DOHH2 (cell line): Measurements from ENCODE around the gene ZIC4.

ENCODE experiments used
- H3F3A ChIP-seq: fragments of 200-600 bp; sonication (generic), shearing (Covaris generic); 2 replicates; pipeline ENCODE4 v1.6.0; 2016; ENCODE audit warnings: antibody characterized with exemption, mild to moderate bottlenecking; ENCODE audit not compliant: control insufficient read depth, insufficient read depth
- H3K27ac ChIP-seq: fragments of 200-600 bp; sonication (generic); 2 replicates; pipeline ENCODE4 v1.5.1; 2014; ENCODE audit warnings: low read depth, mild to moderate bottlenecking, low read length, moderate library complexity
- H3K27me3 ChIP-seq: fragments of 200-600 bp; sonication (generic); 2 replicates; pipeline ENCODE4 v1.6.1; 2014; ENCODE audit warnings: mild to moderate bottlenecking, low read length, mixed read lengths; ENCODE audit not compliant: control insufficient read depth
- H3K36me3 ChIP-seq: fragments of 200-600 bp; sonication (generic); 2 replicates; pipeline ENCODE4 v1.6.1; 2014; ENCODE audit warnings: mild to moderate bottlenecking, low read length, moderate library complexity, mixed read lengths; ENCODE audit not compliant: control insufficient read depth
- H3K4me1 ChIP-seq: fragments of 200-600 bp; sonication (generic); 2 replicates; pipeline ENCODE4 v1.6.1; 2014; ENCODE audit warnings: mild to moderate bottlenecking, low read length, mixed read lengths; ENCODE audit not compliant: control insufficient read depth
- H3K4me2 ChIP-seq: fragments of 200-600 bp; sonication (generic); 2 replicates; pipeline ENCODE4 v1.6.0; 2014; ENCODE audit warnings: mild to moderate bottlenecking, low read length, moderate library complexity
- H3K4me3 ChIP-seq: fragments of 200-600 bp; sonication (generic); 2 replicates; pipeline ENCODE4 v1.5.1; 2014; ENCODE audit warnings: mild to moderate bottlenecking, low read length, mixed read lengths
- H3K79me2 ChIP-seq: fragments of 200-600 bp; sonication (generic); 2 replicates; pipeline ENCODE4 v1.6.1; 2014; ENCODE audit warnings: mild to moderate bottlenecking, low read length, mixed read lengths; ENCODE audit not compliant: control insufficient read depth
- H3K9me2 ChIP-seq: fragments of 200-600 bp; sonication (generic); replicated peaks from 2 replicates; pipeline ENCODE4 v1.6.1; 2014; ENCODE audit warnings: mild to moderate bottlenecking, low read length, mixed read lengths; ENCODE audit not compliant: control insufficient read depth
- H3K9me3 ChIP-seq: fragments of 200-600 bp; sonication (generic); 2 replicates; pipeline ENCODE4 v1.6.1; 2014; ENCODE audit warnings: antibody characterized with exemption, low read length, mixed read lengths; ENCODE audit not compliant: control insufficient read depth, insufficient read depth
- H4K20me1 ChIP-seq: fragments of 200-600 bp; sonication (generic); 2 replicates; pipeline ENCODE4 v1.6.0; 2014; ENCODE audit warnings: low read depth, mild to moderate bottlenecking, antibody characterized with exemption, low read length, moderate library complexity; ENCODE audit not compliant: control insufficient read depth, insufficient read depth
- EZH2phosphoT487 ChIP-seq: fragments of 200-600 bp; sonication (generic); IDR thresholded peaks from 2 replicates; pipeline ENCODE4 v1.6.1; 2017; ENCODE audit warnings: borderline replicate concordance, mild to moderate bottlenecking, antibody characterized with exemption, low read length, moderate library complexity, mixed read lengths
- TF ChIP-seq, protein P1 (sequence below): fragments of 200-600 bp; sonication (generic); IDR thresholded peaks from one replicate; pipeline ENCODE4 v1.5.1; 2014; ENCODE audit warnings: antibody characterized with exemption, mild to moderate bottlenecking, low read depth, low read length; ENCODE audit not compliant: poor library complexity, severe bottlenecking

Gene ZIC4

DNA sequence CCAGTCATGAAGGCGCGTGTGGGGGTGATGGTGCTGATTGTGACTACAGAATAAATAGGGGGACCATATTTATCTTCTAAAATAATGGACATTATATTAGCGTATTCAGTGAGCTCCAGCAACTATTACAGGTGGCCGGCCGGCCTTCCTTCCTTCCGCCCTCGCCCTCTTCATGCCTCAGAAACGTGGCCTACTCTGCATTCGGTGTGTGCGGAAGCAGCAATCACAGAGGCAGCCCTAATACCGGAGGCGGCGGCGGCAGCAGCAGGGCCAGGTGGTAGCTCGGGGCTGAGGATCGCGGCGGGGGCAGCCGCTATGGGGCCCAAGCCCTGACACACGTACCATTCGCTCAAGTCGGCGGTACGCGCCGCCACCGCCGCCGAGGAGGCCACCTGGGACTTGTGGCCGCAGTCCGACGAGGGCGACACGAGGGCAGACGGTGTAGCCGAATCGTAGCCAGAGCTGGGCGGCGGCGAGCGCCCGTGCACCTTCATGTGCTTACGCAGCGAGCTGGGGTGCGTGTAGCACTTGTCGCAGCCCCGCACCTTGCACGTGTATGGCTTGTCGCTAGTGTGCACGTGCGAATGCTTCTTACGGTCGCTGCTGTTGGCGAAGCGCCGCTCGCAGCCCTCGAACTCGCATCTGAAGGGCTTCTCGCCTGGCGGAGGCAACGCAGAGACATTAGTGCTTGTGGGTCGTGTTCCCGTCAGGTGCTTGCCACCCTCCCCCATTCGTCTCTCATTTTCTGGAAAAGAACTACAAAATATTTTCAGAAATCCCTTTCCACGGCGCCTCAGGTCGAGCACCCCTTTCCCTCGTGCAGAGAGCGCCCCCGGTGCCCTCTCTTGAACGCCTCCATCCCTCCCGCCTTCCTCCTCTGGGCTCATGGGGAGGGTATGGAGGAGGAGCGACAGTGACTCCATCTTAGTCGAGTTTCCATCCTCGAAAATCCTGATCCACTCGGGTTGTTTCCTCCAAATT lies 15.5 kb downstream of the ZIC4 start:
- H4K20me1 ChIP-seq, result no peaks in the 10 kb centered on the region
- no peak overlapping the region for H3K4me2 ChIP-seq
- H3K9me2 ChIP-seq, result no peaks in the 10 kb centered on the region
- H3K4me3 ChIP-seq, result no peak overlapping the region
- H3K9me3 ChIP-seq, result peaks cover 1% of the 10 kb centered on the region
- TF ChIP-seq, protein P1, sequence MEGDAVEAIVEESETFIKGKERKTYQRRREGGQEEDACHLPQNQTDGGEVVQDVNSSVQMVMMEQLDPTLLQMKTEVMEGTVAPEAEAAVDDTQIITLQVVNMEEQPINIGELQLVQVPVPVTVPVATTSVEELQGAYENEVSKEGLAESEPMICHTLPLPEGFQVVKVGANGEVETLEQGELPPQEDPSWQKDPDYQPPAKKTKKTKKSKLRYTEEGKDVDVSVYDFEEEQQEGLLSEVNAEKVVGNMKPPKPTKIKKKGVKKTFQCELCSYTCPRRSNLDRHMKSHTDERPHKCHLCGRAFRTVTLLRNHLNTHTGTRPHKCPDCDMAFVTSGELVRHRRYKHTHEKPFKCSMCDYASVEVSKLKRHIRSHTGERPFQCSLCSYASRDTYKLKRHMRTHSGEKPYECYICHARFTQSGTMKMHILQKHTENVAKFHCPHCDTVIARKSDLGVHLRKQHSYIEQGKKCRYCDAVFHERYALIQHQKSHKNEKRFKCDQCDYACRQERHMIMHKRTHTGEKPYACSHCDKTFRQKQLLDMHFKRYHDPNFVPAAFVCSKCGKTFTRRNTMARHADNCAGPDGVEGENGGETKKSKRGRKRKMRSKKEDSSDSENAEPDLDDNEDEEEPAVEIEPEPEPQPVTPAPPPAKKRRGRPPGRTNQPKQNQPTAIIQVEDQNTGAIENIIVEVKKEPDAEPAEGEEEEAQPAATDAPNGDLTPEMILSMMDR, result no peak
- no peak for TF ChIP-seq EZH2phosphoT487
- H3K4me1 ChIP-seq, result no peaks in the 10 kb centered on the region
- H3K27ac ChIP-seq, result no peak overlapping the region
- no peaks in the 10 kb centered on the region for H3K27me3 ChIP-seq
- H3K79me2 ChIP-seq, result no peaks in the 10 kb centered on the region
- H3K36me3 ChIP-seq, result no peaks in the 10 kb centered on the region
- H3F3A ChIP-seq, result no peaks in the 10 kb centered on the region

DNA sequence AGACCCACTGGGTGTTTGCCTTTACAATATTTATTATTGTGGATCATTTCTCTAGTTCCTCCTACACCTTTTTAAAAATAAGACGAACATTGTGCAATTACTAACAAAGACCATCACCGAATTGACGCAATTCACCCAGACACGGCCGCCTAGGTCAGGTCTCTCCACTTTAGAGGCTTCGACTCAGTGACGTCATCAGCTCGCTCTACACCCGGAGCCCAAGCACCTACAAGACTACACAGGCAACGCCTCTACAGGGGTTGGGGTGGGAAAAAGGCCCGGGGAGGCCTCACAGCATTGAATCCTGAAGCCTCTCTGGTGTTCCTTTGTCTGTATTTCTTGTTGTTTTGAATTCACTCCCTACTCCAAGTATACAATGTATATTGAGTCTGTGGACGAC lies 16.6 kb downstream of the ZIC4 start:
- Histone ChIP-seq H3K36me3 (no peaks in the 10 kb centered on the region), H3K4me1 (no peaks in the 10 kb centered on the region), H3K9me3 (no peaks in the 10 kb centered on the region; the same call in 1 of the 2 replicates), H4K20me1 (no peaks in the 10 kb centered on the region), H3K4me2 (no peak overlapping the region), H3K9me2 (no peaks in the 10 kb centered on the region), H3K27ac (no peak overlapping the region), H3F3A (no peaks in the 10 kb centered on the region), H3K27me3 (no peaks in the 10 kb centered on the region), H3K79me2 (no peaks in the 10 kb centered on the region), H3K4me3 (no peak overlapping the region)
- TF ChIP-seq EZH2phosphoT487, result no peak
- TF ChIP-seq, protein P1, result no peak

- no peaks in the 10 kb centered on the region for H3K79me2 ChIP-seq
- H3K36me3 ChIP-seq, result no peaks in the 10 kb centered on the region
- no peaks in the 10 kb centered on the region for H3K9me2 ChIP-seq
- no peak overlapping the region for H3K27ac ChIP-seq
- no peak overlapping the region for H3K4me2 ChIP-seq
- no peaks in the 10 kb centered on the region for H4K20me1 ChIP-seq
- TF ChIP-seq, protein P1, result no peak
- no peak for TF ChIP-seq EZH2phosphoT487
- H3K4me1 ChIP-seq, result no peaks in the 10 kb centered on the region
- no peaks in the 10 kb centered on the region for H3K27me3 ChIP-seq
- no peaks in the 10 kb centered on the region; the same call in 1 of the 2 replicates for H3K9me3 ChIP-seq
- no peak overlapping the region for H3K4me3 ChIP-seq
- no peaks in the 10 kb centered on the region for H3F3A ChIP-seq
Observed at GRCh38 chr3:147388700-147389580, 17.4 kb downstream of the ZIC4 start.
